Hematopoietic multipotent progenitor cell treated with erythropoietin and hydrocortisone succinate and interleukin-3 and kit ligand, for 15 days (in vitro differentiated cells): Measurements from ENCODE around the gene RNF133.
"Not testable (repeated sequence)": the region's sequence is repeated elsewhere in the genome, so short reads cannot be mapped to it uniquely, and the experiment has no call there.

Source experiments
- DNase-seq: peaks from one replicate; pipeline ENCODE4 v3.0.0-alpha.2; 2015; ENCODE audit warnings: low spot score

The RNF133 gene

GRCh38 chr7:122689346-122690109, 9.4 kb downstream of the RNF133 start:
- no peak for DNase-seq

- no peak for DNase-seq
Measured at GRCh38 chr7:122688400-122688998, 10.4 kb downstream of the RNF133 start.

- no peak for DNase-seq
Measured at GRCh38 chr7:122686360-122686878, 12.5 kb downstream of the RNF133 start.

GRCh38 chr7:122684504-122684903, 14.4 kb downstream of the RNF133 start:
- no peak for DNase-seq

GRCh38 chr7:122682815-122683550, 15.9 kb downstream of the RNF133 start:
- no peak for DNase-seq

GRCh38 chr7:122681186-122681585, 17.7 kb downstream of the RNF133 start:
- DNase-seq, result not testable (repeated sequence)

GRCh38 chr7:122679813-122680212, 19.1 kb downstream of the RNF133 start:
- DNase-seq, result no peak

GRCh38 chr7:122679269-122679709, 19.6 kb downstream of the RNF133 start:
- not testable (repeated sequence) for DNase-seq

- no peak for DNase-seq
Measured at GRCh38 chr7:122677149-122677548, 21.8 kb downstream of the RNF133 start.

- no peak for DNase-seq
Measured at GRCh38 chr7:122676466-122676865, 22.5 kb downstream of the RNF133 start.

- DNase-seq, result no peak
Measured at GRCh38 chr7:122675621-122676020, 23.3 kb downstream of the RNF133 start.

GRCh38 chr7:122675011-122675410, 23.9 kb downstream of the RNF133 start:
- DNase-seq, result no peak

GRCh38 chr7:122674502-122674901, 24.4 kb downstream of the RNF133 start:
- DNase-seq, result no peak

- no peak for DNase-seq
Measured at GRCh38 chr7:122673951-122674350, 25.0 kb downstream of the RNF133 start.

GRCh38 chr7:122672536-122672935, 26.4 kb downstream of the RNF133 start:
- no peak for DNase-seq

GRCh38 chr7:122663733-122664132, 35.2 kb downstream of the RNF133 start:
- no peak for DNase-seq

- DNase-seq, result no peak
Measured at GRCh38 chr7:122658856-122659255, 40.1 kb downstream of the RNF133 start.

- no peak for DNase-seq
Measured at GRCh38 chr7:122653685-122654084, 45.2 kb downstream of the RNF133 start.

- no peak for DNase-seq
Measured at GRCh38 chr7:122652876-122653275, 46.0 kb downstream of the RNF133 start.

GRCh38 chr7:122651451-122651850, 47.5 kb downstream of the RNF133 start:
- DNase-seq, result no peak
